Left lung (tissue), 10 donors: ENCODE data around the gene ZDHHC8. TPM values are rescaled to one million over a fixed set of nuclear protein-coding genes. Genes with fewer than 3 reads are reported as not detected.

Experiments used
- ATAC-seq: fragments of 200-7000 bp; cut with Tn5 transposase; one replicate; pipeline ENCODE4 v1.9.1; 2020; ENCODE audit warnings: moderate library complexity
- DNase-seq, 4 donors: peaks; one replicate each; pipeline ENCODE4 v3.0.0-alpha.2; 2013 to 2020
- H3K27ac ChIP-seq, 2 donors: fragments of 200-600 bp; sonication (generic) in 1 of 2; one replicate each; pipeline versions ENCODE4 v1.5.0 to v1.8.0; 2020 to 2021
- H3K27me3 ChIP-seq, 2 donors: fragments of 200-600 bp; sonication (generic) in 1 of 2; one replicate each; pipeline versions ENCODE4 v1.5.0 to v1.8.0; 2020 to 2021
- H3K36me3 ChIP-seq, 2 donors: fragments of 200-600 bp; sonication (generic) in 1 of 2; one replicate each; pipeline versions ENCODE4 v1.5.0 to v1.8.0; 2020 to 2021
- H3K4me1 ChIP-seq, 2 donors: fragments of 200-600 bp; one replicate each; pipeline ENCODE4 v1.8.0; 2021
- H3K4me3 ChIP-seq, 2 donors: fragments of 200-600 bp; sonication (generic) in 1 of 2; one replicate each; pipeline versions ENCODE4 v1.5.0 to v1.8.0; 2020 to 2021; ENCODE audit warnings: mild to moderate bottlenecking in 1 of 2
- H3K9me3 ChIP-seq, 2 donors: fragments of 200-600 bp; sonication (generic) in 1 of 2; one replicate each; pipeline versions ENCODE4 v1.5.0 to v1.8.0; 2020 to 2021
- CTCF ChIP-seq, 2 donors: fragments of 200-600 bp; sonication (generic) in 1 of 2; IDR thresholded peaks; one replicate each; pipeline versions ENCODE4 v1.5.0 to v1.8.0; 2021; ENCODE audit warnings: antibody characterized with exemption in 2 of 2
- intact Hi-C, 2 donors: fragments of 100-400 bp; cut with DNase I; formaldehyde crosslinking; loops; one replicate each; pipeline versions ENCODE4 v1.11.2 to v1.14.2; 2022
- polyA plus RNA-seq, 6 donors: library from polyadenylated mRNA; unstranded; fragments of 120-200 nt; gene quantifications; one replicate each; pipeline ENCODE4 v1.2.1, GENCODE V29; 2013; ENCODE audit not compliant: insufficient read length in 6 of 6
- total RNA-seq, 2 donors: library from RNA; stranded (reverse); fragmentation: NEBNext Ultra II Directional; extraction: Animal tissue kit (Norgen Biotek cat#: 25700); gene quantifications; one replicate each; pipeline ENCODE4 v1.2.1, GENCODE V29; 2021
- donor health status: DM: no; HTN: yes; CAD: no.
- donor health status: DM: no; HTN: no; CAD: no.

The ZDHHC8 gene
- total and polyA plus RNA-seq, 8 donors, result 34.4 to 81.8 (median 46.1) TPM

- no peaks in the 10 kb centered on the region for H3K4me1 ChIP-seq
- intact Hi-C loops, result no loop called here
Measured at GRCh38 chr22:20145832-20146223, 14.2 kb downstream of the ZDHHC8 start.

GRCh38 chr22:20146777-20147176, 15.2 kb downstream of the ZDHHC8 start:
- H3K36me3 ChIP-seq, result peaks cover 0 to 34% of the 10 kb centered on the region in 2 donors
- no peaks in the 10 kb centered on the region for H3K27me3 ChIP-seq
- ATAC-seq (no peak), DNase-seq (no peak)
- no peak overlapping the region for H3K27ac ChIP-seq
- H3K4me1 ChIP-seq, result no peaks in the 10 kb centered on the region
- no peak overlapping the region for H3K4me3 ChIP-seq
- intact Hi-C loops, result no loop called here
- H3K9me3 ChIP-seq, result no peaks in the 10 kb centered on the region
- no peak for TF ChIP-seq CTCF (IDR thresholded peaks at IDR 0.05)

More at GRCh38 chr22:20145832-20146223, 14.2 kb downstream of the ZDHHC8 start:
- no peak for TF ChIP-seq CTCF (IDR thresholded peaks at IDR 0.05)
- no peak for DNase-seq
- ATAC-seq, result no peak
- H3K27ac ChIP-seq, result no peak overlapping the region
- H3K9me3 ChIP-seq, result no peaks in the 10 kb centered on the region
- H3K4me3 ChIP-seq, result no peak overlapping the region
- no peaks in the 10 kb centered on the region for H3K27me3 ChIP-seq
- H3K36me3 ChIP-seq, result peaks cover 0 to 42% of the 10 kb centered on the region in 2 donors

- peaks cover 0 to 31% of the 10 kb centered on the region in 2 donors for H3K36me3 ChIP-seq
- no peaks in the 10 kb centered on the region for H3K27me3 ChIP-seq
- intact Hi-C loops, result no loop called here
- no peaks in the 10 kb centered on the region for H3K4me1 ChIP-seq
- H3K4me3 ChIP-seq, result no peak overlapping the region
- no peak overlapping the region for H3K27ac ChIP-seq
- no peak for ATAC-seq
- H3K9me3 ChIP-seq, result no peaks in the 10 kb centered on the region
- DNase-seq, result no peak
- TF ChIP-seq CTCF (IDR thresholded peaks at IDR 0.05), result no peak
Measured at GRCh38 chr22:20147237-20147988, 15.8 kb downstream of the ZDHHC8 start.

GRCh38 chr22:20148414-20148813, 16.8 kb downstream of the ZDHHC8 start:
- ATAC-seq, result no peak
- no peak for DNase-seq
- Histone ChIP-seq H3K27me3 (no peaks in the 10 kb centered on the region), H3K4me3 (no peak overlapping the region), H3K4me1 (no peaks in the 10 kb centered on the region), H3K9me3 (no peaks in the 10 kb centered on the region), H3K27ac (no peak overlapping the region), H3K36me3 (peaks cover 0 to 21% of the 10 kb centered on the region in 2 donors)
- intact Hi-C loops, result no loop called here
- TF ChIP-seq CTCF (IDR thresholded peaks at IDR 0.05), result no peak

- H3K27ac ChIP-seq, result no peak overlapping the region
- no peak overlapping the region for H3K4me3 ChIP-seq
- no peaks in the 10 kb centered on the region for H3K9me3 ChIP-seq
- no peak for DNase-seq
- no peak for TF ChIP-seq CTCF (IDR thresholded peaks at IDR 0.05)
- H3K4me1 ChIP-seq, result no peaks in the 10 kb centered on the region
- H3K27me3 ChIP-seq, result peaks cover 0 to 10% of the 10 kb centered on the region in 2 donors
- peaks cover 0 to 12% of the 10 kb centered on the region in 2 donors for H3K36me3 ChIP-seq
- ATAC-seq, result no peak
- intact Hi-C loops, result loop anchor here in 1 of 2 donors (10.0 kb wide), 1 partner anchor 135 kb away; no protein-coding TSS in a partner anchor
Measured at GRCh38 chr22:20149257-20150250, 17.9 kb downstream of the ZDHHC8 start.
